CD4-positive, alpha-beta T cell treated with Interleukin-1 beta for 1 hour (primary cell): ENCODE data around the gene STK38.
A peak's percentile ranks its signal among the peaks of the same experiment; 100 is the strongest.
"Not testable (repeated sequence)": the region's sequence is repeated elsewhere in the genome, so short reads cannot be mapped to it uniquely, and the experiment has no call there.

Experiments
- DNase-seq, 2 donors: peaks; one replicate each; pipeline ENCODE4 v3.0.0-alpha.2; 2020 to 2022

The STK38 gene

DNA sequence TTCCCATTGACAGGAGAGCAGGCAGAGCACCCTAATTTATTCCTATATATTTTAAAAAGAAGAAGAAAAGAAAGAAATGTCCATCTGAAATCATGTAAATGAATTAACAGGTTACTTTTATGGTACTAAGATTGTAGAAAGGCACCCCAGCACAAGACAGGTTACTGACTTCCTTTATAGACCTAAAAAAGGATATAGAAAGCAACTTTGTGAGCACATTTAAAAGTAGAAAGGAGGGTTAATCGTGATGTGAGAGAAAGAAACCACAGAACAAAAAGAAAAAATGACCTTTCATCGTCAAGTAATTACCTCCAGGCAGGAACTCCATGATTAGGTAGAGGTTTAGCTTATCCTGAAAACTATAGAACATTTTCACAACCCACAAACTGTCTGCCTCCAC lies 29.9 kb downstream of the STK38 start:
- no peak for DNase-seq

DNA sequence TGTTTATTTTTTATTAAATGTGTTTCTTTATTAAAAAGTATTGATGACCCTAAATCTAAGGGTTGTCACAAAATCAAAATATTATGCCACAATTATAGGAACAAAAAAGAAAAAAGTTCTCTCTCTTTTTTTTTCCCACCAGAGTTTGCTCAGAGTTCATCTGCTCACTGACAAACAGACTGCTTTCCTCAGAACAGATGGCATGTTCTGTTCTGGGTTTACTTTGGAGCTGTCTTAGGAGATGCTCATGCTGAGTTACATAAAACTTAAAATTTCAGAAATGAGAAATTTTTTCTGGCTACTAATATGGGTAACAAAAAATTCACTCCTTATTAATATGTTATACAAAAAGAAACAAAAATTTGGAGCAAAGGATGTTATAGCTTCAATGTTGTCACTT lies 30.3 kb downstream of the STK38 start:
- DNase-seq = no peak

DNA sequence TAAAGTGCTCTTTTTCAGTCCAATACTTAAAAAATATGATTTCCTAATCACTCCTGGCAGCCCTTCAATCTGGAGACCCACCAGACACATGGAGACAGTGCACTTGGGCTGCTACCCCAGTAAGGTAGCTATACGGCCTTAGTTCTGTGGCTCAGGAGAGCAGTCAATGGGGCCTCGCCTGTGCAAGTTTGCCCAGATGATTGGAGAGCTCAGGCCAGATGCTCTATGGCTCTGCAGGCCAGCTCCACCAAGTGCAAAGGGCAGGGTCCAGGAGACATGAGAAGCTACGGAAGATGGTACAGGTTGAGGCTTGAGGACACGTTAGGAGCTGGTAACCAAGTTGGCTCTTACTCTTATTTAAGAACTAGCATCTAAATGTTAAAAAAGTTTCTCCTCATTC lies 30.7 kb downstream of the STK38 start:
- DNase-seq = no peak

DNA sequence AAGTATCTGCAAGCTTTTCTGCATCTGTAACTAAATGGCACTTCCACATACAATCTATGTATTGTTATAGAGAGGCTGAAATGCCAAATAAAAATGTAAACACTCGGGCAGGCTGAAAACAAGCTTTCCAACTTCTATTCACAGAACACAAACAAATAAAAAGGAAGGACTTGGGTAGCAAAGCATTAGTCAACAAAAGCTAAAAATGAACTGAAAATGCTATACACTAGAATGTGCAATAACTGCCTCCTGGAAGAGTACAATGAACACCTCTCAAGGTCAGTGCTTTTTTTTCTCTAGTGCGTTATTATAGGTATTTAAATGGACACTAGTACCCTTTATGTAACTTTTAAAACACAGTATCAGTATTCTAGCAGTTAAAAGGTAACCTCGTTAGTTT lies 31.4 kb downstream of the STK38 start:
- no peak for DNase-seq

DNA sequence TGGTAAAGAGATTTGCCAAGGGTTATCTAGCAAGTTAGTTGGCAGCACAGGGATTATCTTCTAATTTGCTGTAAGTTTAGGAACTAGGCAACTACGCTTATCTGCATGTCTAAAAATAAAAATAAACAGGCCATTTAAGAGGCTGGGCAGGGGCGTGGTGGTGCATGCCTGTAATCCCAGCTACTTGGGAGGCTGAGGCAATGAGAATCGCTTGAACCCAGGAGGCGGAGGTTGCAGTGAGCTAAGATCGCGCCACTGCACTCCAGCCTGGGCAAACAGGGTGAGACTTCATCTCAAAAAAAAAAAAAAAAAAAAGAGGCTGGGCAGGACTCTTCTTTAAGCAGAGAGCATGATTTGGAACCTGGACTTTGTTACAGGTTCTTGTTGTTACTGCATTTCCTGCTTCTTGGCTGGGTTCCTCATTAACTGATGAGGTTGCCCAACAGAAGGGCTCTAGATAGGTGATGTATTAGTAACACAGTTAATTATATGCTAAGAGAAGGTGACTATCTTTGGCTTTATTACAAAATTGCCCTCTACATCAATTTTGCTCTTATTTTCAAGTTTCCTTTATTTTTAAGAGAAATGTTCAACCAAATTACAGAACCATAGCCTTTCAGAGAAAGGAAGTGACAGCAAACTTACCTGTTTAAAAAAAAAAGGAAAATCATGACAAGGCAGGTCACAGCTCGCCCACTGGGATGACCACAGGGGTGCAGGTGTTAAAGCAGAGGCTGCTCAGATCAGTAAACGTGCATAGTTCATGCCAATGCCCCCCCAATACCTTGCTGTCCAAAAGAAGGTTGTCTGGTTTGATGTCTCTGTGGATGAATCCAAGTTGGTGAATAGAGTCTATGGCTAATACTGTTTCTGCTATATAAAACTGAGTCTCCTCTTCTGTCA lies 32.5 kb downstream of the STK38 start:
- no peak for DNase-seq

DNA sequence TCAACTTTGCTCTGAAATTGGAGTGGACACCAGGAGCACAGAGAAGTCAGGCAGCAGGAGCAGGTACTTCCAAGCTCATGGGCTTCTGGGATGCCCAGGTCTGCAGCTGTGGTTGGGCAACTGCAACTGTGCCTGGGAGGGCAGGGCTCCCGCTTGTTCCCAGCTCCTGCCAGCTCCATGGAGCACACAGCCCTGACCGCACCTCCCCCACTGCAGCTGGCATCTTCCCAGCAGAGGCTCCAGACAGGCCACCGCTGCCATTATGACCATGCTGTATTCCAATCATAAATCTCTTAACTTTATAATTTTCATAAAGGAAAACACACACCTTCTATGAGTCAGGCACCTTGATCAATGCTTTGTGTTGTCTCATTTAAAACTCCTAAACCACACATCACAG lies 36.9 kb downstream of the STK38 start:
- no peak for DNase-seq

DNA sequence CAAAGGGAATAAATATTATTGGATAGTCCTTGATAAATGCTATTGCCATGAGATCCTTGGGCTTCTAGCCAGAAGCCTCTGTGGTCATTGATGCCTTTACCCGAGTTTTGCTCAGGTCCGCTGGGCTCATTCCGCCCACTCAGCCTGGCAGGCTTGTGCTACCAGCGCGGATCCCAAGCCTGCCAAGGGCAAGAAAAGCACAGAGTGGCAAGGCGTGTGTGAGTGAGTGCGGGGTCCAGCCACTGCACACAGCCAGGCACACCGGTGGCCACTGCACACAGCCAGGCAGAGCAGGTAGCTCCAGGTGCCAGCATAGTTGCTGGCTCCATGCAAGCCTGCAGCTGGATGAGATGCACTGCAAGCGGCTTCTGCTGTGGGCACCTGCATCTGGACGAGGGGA lies 38.7 kb downstream of the STK38 start:
- DNase-seq = no peak

DNA sequence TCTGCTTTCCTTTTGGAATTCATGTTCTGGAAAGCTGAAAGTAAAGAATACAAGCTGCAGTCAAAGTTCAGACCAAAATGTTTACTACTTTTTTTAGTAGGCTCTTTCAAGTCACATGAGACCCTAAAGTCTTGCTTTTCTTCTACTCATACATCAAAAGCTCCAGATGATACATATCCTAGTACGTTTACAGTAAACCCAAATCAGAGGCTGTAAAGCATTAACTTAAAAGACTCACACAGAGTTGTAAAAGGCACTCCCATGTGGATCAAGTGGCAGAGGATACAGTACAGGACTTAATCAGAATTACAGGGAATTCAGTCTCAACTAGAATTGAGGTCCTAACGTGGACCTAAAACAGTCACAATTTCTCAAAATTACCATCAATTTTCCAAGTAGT lies 40.7 kb downstream of the STK38 start:
- no peak for DNase-seq

DNA sequence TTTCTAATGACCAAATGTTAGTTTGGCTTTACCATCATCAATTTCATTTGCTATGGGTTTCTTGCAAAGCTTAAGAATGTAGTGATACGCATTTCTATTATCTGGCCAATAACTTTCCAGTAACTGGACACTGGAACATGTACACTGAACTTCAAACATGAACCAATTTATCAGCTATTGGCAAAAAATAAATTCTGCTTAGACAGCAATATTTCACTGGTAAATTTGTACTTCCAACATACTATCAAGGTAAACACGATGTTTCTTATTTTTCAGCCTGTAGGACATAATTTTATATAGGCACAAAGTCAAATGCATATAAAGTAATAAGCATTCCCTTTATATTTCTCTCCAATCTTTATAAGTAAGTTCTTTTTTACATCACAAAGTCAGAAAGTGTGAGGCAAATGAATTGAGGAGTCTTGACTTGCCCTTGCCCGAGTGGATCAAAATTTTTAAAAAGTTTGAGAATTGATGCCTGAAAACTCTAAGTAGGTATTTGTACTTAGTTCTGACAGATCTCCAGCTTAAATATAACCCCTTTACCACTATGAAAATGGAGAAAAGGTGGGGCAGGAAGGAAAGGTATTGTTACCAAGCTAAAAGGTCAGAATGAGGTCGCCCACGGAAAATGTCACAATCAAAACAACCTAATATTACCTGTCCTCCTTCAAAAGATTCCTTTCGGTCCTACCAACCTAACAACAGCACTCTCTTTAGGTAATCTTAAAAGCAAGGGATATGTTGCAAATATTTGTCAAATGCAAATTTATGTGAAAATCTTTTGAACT lies 41.3 kb downstream of the STK38 start:
- no peak for DNase-seq

DNA sequence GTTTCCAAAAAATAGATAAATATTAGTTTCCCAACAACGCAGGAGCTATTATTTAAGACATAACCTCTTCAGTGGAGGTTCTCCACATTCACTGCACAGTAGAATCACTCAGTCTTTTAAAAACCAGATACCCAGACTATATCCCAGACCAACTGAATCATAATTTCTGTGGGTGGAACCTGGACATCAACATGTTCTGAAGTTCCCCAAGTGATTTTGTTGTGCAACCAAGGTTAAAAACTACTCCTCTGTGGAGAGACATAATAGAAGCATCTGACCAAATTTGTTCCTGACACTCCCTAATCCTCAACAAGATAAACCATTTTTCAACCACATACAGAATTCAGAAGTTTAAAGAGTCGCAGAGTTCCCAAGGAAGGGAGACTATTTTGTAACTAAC lies 42.3 kb downstream of the STK38 start:
- no peak for DNase-seq

DNA sequence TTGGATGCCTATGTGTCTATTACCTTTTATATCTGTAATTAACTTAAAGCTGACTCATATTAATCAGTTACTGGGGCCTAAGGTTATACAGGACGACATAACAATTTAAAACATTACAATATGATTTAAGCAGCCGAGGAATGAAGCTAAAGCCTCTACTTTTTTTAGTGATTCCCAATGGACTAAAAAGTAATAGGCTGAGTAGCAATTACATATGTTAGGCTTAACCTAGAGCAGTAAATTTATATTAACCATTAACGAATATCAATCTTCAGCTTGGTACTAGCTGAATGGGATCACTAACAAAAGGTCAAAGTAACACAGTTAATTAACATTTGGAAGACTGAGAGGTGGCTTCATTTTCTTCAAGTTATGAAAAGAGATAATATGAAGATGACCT lies 43.1 kb downstream of the STK38 start:
- DNase-seq = no peak

DNA sequence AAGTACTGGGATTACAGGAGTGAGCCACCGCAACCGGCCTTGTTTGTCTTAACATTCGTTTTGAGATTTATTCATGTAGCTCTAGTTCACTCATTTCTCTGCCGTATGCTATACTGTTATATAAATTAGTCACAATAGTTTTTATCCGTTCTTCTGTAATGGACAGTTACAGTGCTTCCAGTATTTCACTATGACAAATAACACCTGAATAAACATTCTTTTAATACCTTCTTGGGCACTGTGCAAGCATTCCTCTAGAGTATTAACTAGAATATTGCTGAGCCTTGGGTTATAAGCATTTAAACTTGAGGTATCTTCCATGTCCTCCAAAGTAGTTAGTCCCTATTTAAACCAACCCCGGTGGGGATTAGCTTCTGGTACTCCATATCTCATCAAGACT lies 45.6 kb downstream of the STK38 start:
- no peak for DNase-seq

DNA sequence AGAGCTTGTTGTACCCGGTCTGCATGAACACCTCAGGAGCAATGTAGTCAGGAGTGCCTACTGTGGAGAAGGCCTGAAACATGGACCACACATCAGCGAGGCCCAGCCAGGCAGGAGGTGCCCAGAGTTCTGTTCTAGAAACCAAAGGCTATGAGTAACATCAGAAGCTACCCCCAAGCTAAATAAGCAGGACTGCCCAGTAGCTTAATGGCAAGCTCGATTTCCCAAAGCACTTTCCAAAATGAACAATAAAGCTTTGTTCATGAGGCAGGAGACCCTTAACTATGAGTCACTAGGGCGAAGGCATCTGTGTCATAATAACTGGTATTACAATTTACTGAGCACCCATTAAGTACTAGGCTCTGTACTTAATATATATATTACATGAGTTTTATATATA lies 47.4 kb downstream of the STK38 start:
- no peak for DNase-seq

DNA sequence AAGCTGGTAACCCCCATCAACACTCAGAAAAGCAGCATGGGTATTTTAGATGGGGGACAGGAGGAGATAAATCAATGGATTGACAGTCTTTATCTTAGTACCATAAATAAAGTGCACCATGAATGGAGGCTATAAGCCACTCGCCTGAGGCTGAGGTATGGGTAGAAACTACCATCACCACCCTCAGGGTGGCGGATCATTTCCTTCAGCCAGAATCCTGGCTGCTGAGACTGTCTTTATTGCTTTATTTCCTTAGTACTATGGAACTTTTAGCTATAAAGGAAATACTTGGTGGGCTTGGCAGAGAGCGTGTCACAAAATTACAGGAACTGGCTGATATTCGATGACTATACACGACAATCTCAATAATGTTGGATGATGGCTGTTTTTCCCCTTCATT lies 52.2 kb downstream of the STK38 start:
- no peak for DNase-seq

DNA sequence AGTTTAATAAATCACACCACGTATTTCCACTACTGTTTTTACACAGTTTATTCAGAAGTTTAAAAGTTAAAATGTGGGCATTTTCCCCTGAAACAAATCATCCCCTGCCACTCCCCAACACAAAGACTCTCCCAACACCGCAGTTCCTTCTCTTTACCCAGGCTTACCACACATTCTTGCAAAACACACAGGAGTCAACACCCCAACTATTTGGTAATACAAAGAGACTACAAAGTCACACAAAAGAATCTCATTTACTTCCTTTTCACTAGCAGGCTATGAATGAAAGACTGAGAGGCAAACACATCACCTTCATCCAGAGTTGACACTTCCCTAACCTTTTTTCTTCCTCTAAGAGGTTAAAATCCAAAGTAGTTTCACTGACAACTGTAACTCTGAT lies 53.4 kb downstream of the STK38 start:
- peak in 1 of 2 donors; percentile 14 for DNase-seq

DNA sequence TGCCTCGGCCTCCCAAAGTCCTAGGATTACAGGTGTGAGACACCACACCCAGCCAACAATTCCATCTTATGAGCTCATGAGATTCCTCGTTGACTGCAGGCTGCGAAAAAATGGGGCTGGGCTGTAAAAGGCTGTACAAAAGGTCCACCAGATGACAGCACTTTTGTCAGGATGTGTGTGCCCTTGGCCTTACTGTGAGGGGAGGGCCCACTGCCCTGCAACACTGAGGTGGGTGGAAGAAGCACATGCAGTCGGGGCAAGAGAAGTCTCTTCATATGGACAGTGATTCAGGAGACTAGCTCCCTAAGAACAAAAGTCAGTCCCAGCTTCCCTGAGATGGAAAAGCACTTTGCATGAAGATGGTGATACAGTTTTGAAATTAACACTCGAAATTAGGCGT lies 54.0 kb downstream of the STK38 start:
- no peak for DNase-seq

DNA sequence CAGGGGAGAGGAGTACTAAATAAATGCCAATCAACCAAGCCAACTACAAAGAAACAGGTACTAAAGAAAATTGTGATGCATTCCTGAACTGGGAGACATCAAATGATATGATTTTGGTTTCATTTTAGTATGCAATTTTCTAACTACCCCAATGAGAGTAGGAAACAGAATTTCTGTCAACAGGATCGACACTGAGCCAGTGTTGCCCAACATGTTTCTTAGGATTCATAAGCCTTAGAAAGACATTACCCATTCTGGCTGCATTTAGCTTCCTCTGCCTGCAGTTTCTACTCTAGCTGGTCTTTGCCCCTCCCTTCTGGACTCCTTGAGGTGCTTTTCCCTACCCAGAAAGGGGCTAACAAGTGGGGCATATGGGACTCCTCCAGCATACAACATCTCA lies 54.7 kb downstream of the STK38 start:
- no peak for DNase-seq

DNA sequence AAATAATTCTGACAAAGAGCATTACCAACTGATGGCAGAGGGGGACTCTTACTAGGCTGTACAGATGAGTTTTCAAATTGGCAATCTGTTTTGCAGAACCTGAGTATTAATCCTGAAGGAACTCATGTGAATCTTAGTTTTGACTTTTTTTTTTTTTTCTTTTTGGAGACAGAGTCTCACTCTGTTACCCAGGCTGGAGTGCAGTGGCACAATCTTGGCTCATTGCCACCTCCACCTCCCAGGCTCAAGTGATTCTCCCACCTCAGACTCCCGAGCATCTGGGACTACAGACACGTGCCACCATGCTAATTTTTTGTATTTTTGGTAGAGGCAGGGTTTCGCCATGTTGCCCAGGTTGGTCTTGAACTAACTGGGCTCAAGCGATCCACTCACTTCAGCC lies 55.2 kb downstream of the STK38 start:
- DNase-seq = no peak

DNA sequence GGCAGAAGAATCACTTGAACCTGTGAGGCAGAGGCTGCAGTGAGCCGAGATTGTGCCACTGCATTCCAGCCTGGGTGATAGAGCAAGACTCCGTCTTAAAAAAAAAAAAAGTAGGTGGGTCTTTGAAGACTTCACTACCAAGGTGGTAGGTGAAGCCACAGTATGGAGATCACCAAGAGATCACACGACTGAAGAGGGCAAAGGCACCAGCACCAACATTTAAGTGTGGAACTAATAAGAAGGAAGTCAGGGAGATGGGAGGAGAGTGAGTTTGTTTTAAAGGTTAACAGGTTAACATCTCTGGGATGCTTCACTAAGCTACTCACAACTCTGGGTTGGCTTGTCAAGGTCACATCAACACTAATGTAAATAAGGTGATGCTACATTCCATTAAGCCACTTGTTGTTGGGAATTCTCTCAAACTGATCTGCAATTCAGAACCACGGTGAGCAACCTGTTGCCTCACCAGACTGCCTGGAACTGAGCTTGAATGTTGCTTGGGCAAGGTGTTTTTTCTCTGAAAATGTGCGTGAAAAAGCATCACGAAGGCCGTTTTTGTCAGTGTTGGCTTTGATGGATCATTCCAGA lies 55.8 kb downstream of the STK38 start:
- no peak for DNase-seq

DNA sequence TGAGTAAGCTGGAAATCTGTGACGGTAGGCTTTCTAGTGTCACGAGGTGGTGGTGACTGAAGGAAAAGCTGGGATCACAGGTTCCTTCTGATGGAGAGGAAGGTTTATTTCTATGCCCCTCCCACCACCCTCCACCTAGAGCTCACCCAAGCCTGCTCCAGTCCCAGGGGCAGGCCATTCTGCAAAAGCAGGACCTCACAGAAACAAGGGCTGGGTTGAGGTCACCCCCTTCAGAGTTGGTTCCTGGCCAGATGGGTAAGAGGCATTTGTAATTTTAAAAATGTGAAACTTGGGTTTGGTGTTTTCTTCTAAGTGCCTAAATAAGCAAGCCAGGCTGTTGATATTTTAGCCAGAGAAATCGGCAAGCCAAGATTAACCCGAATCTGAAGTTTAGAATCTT lies 57.9 kb downstream of the STK38 start:
- DNase-seq = no peak

DNA sequence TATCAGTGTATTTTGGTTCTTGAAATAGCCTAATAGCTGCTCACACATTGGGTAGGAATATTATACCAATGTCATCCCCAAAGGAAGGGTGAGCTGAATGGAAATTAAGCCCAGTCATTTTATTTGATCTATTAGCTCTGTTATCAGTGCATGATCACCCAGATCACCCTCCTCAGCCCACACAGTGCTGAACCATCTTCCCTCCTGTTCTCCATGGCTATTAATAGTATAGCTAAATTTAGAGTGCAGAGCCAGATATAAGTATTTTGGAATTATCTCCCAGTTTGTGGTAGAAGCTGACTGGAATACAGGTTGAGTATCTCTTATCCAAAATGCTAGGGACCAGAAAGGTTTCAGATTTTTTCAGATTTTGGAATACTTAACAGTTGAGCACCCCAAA lies 59.1 kb downstream of the STK38 start:
- no peak for DNase-seq

DNA sequence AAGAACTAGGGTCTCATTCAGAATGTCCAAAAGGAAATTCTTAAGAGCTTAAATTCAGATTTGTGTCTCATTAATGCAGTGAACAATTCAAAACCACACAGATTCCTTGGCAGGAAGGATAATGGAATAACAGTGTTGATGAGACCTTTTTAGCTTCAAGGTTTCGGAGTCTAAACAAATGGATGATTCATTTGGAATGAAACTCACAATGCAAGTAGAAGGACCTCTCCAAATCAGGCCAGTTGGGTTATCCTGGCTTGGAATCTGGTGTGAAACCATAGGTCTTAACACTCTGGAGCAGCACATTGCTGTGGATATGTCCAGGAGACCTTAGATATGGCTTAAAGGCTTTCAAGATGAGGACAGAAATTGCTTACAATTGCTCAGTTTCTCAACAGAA lies 59.6 kb downstream of the STK38 start:
- DNase-seq = no peak

DNA sequence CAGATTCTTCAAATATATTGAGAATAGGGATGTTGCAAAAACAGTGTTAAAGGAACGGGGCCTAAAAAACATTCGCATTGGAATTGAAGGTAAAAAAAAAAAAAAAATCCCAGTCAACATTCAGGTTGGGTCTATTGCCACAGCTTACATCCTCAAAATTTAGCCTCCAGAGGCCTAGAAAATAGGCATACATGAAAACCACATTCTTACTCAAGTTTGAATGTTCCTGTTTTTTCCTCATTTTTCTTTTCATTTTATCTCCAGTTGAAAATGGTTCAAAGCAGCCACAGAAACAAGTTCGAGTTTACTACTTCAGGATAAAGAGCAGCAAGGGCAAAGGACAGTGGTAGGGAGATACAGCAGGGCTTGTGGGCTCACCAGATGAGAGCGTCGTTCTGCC lies 62.5 kb downstream of the STK38 start:
- DNase-seq = no peak

DNA sequence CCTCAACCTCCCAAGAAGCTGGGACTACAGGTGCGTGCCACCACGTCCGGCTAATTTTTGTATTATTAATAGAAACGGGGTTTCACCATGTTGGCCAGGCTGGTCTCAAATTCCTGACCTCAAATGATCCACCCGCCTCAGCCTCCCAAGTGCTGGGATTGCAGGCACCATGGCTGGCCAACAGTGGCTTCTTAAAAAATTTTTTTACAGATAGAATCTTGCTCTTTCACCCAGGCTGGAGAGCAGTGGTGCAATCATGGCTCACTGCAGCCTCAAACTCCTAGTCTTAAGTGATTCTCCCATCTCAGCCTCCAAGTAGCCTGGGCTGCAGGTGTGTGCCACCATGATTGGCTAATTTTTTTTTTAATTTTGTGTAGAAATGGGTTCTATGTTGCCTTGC lies 64.0 kb downstream of the STK38 start:
- not testable (repeated sequence) for DNase-seq
